GM12878 (cell line): ENCODE data around the gene BTG2. TPM values are rescaled to one million over a fixed set of nuclear protein-coding genes. Genes with fewer than 3 reads are reported as not detected.

Experiments used
- BACH1 ChIP-seq: fragments of 450-650 bp; IDR thresholded peaks from 2 replicates; pipeline ENCODE4 v1.6.1; 2017; ENCODE audit warnings: mild to moderate bottlenecking, borderline replicate concordance
- CHD4 ChIP-seq: fragments of 200-600 bp; sonication (generic); IDR thresholded peaks from 2 replicates; pipeline ENCODE4 v1.6.1; 2016; ENCODE audit warnings: mild to moderate bottlenecking
- CUX1 ChIP-seq: IDR thresholded peaks from 2 replicates; pipeline ENCODE4 v1.6.1; 2012; ENCODE audit warnings: improper control_type of control experiment, low read depth, low read length; ENCODE audit not compliant: insufficient replicate concordance
- EED ChIP-seq: sonication (generic); IDR thresholded peaks from 2 replicates; pipeline ENCODE4 v1.6.1; 2016; ENCODE audit warnings: antibody characterized with exemption, low read depth
- HCFC1 ChIP-seq: fragments of 150-350 bp; IDR thresholded peaks from 2 replicates; pipeline ENCODE4 v1.6.1; 2014; ENCODE audit warnings: low read length
- HDGF ChIP-seq: fragments of 450-650 bp; IDR thresholded peaks from 2 replicates; pipeline ENCODE4 v1.6.1; 2016; ENCODE audit warnings: antibody characterized with exemption
- IKZF2 ChIP-seq, 2 experiments: fragments of 450-650 bp; IDR thresholded peaks; 2 replicates each; pipeline ENCODE4 v1.6.1; 2017; ENCODE audit warnings: mild to moderate bottlenecking in 2 of 2, moderate library complexity in 2 of 2
- IRF4 ChIP-seq: IDR thresholded peaks from 2 replicates; pipeline ENCODE4 v1.6.1; 2011; ENCODE audit warnings: low read depth, low read length
- MEF2B ChIP-seq: fragments of 450-650 bp; IDR thresholded peaks from 2 replicates; pipeline ENCODE4 v1.6.1; 2018; ENCODE audit warnings: mild to moderate bottlenecking, moderate library complexity; ENCODE audit not compliant: partially characterized antibody, poor library complexity, severe bottlenecking
- MLLT1 ChIP-seq: fragments of 450-650 bp; IDR thresholded peaks from 2 replicates; pipeline ENCODE4 v1.6.1; 2016; ENCODE audit warnings: mild to moderate bottlenecking
- NR2F1 ChIP-seq: fragments of 450-650 bp; conservative IDR thresholded peaks from 2 replicates; pipeline ENCODE4 v1.6.1; 2017; ENCODE audit warnings: mild to moderate bottlenecking
- PML ChIP-seq: IDR thresholded peaks from 2 replicates; pipeline ENCODE4 v1.6.1; 2012; ENCODE audit warnings: low read length, inconsistent platforms
- SUPT20H ChIP-seq: IDR thresholded peaks from 2 replicates; pipeline ENCODE4 v1.6.1; 2011; ENCODE audit warnings: low read depth, mild to moderate bottlenecking, low read length, moderate library complexity, borderline replicate concordance; ENCODE audit not compliant: control insufficient read depth
- TARDBP ChIP-seq: IDR thresholded peaks from 2 replicates; pipeline ENCODE4 v1.6.1; 2016; ENCODE audit warnings: borderline replicate concordance
- ZBTB11 ChIP-seq: fragments of 450-650 bp; formaldehyde crosslinking; IDR thresholded peaks from 2 replicates; pipeline ENCODE4 v1.5.0; 2022; ENCODE audit warnings: mild to moderate bottlenecking, missing genetic modification characterization
- ZBTB4 ChIP-seq: fragments of 450-650 bp; formaldehyde crosslinking; IDR thresholded peaks from 2 replicates; pipeline ENCODE4 v1.4.0; 2022; ENCODE audit warnings: mild to moderate bottlenecking, moderate library complexity
- ZNF24 ChIP-seq: fragments of 450-650 bp; IDR thresholded peaks from 2 replicates; pipeline ENCODE4 v1.6.1; 2017; ENCODE audit warnings: antibody characterized with exemption, mild to moderate bottlenecking
- ZZZ3 ChIP-seq: IDR thresholded peaks from 2 replicates; pipeline ENCODE4 v1.6.1; 2011; ENCODE audit warnings: low read depth; ENCODE audit not compliant: control insufficient read depth, insufficient read length
- polyA plus RNA-seq, 11 experiments: library from polyadenylated mRNA; depleted of rRNA in 4 of 11; unstranded in 6 of 11; stranded (reverse) in 5 of 11; fragments of >200 nt; fragmentation: Nextera tagmentation in 4 of 11; fragmentation: Illumina TruSeq in 1 of 11; extraction: Ambion mirVana in 4 of 11; extraction: Trizol in 1 of 11; gene quantifications; 1 replicate in 1 of 11; 2 replicates in 10 of 11; pipeline versions ENCODE4 v1.2.1 to v1.2.3, GENCODE V29; 2011 to 2016; ENCODE audit warnings: inconsistent platforms in 2 of 11, missing spikeins in 2 of 11, low read depth in 1 of 11
- total RNA-seq, 4 experiments: library from RNA; depleted of rRNA in 3 of 4; stranded (reverse); fragments of >200 nt in 3 of 4; fragmentation: Illumina TruSeq in 1 of 4; extraction: Trizol in 1 of 4; gene quantifications; 2 replicates each; pipeline versions ENCODE4 v1.2.1 to v1.2.3, GENCODE V29; 2013 to 2021

The BTG2 gene
- total and polyA plus RNA-seq, 10 of the 15 experiments (the other 5 are each of a cell fraction or from before 2014, with no cell fraction given): 23.3 to 160 (median 98.1) TPM

GRCh38 chr1:203320591-203321272 lies 15.4 kb downstream of the BTG2 start (continued):
- TF ChIP-seq ZBTB11 (CRISPR knock-in tag): no peak
- TF ChIP-seq MEF2B: peak; percentile 40
- TF ChIP-seq MLLT1: peak; percentile 47; the same call in 1 of the 2 replicates
- no peak for TF ChIP-seq HCFC1
- TF ChIP-seq PML: no peak
- TF ChIP-seq EED: peak; percentile 75
- TF ChIP-seq CUX1: no peak
- TF ChIP-seq IKZF2 (IDR thresholded peaks at IDR 0.05): peak; percentile 93 to 95
- no peak for TF ChIP-seq IRF4
- no peak for TF ChIP-seq ZBTB4 (CRISPR knock-in tag)
- TF ChIP-seq BACH1: no peak
- no peak for TF ChIP-seq CHD4
- no peak for TF ChIP-seq HDGF
- no peak for TF ChIP-seq ZZZ3
- no peak for TF ChIP-seq ZNF24
- TF ChIP-seq NR2F1: no peak
- TF ChIP-seq TARDBP: no peak
- no peak for TF ChIP-seq SUPT20H
